ENCODE measurements around the gene UHMK1.

The UHMK1 gene

GRCh38 chr1:162530307-162530987 lies 32.8 kb downstream of the UHMK1 start:
- no peak for DNase-seq

GRCh38 chr1:162530988-162531319 lies 33.3 kb downstream of the UHMK1 start:
- no peak for DNase-seq

- DNase-seq: no peak
Measured at GRCh38 chr1:162535501-162535900, 37.9 kb downstream of the UHMK1 start.

GRCh38 chr1:162536511-162536910 lies 38.9 kb downstream of the UHMK1 start:
- DNase-seq: no peak

- no peak for DNase-seq
Measured at GRCh38 chr1:162537216-162537615, 39.6 kb downstream of the UHMK1 start.

GRCh38 chr1:162538815-162539431 lies 41.3 kb downstream of the UHMK1 start:
- no peak for DNase-seq

GRCh38 chr1:162541619-162542141 lies 44.1 kb downstream of the UHMK1 start:
- DNase-seq: no peak

- DNase-seq: no peak
Measured at GRCh38 chr1:162543228-162543627, 45.6 kb downstream of the UHMK1 start.

- no peak for DNase-seq
Measured at GRCh38 chr1:162548170-162548569, 50.6 kb downstream of the UHMK1 start.

GRCh38 chr1:162549001-162549400 lies 51.4 kb downstream of the UHMK1 start:
- DNase-seq: no peak

GRCh38 chr1:162550925-162551324 lies 53.3 kb downstream of the UHMK1 start:
- DNase-seq: no peak

- no peak for DNase-seq
Measured at GRCh38 chr1:162551969-162552683, 54.5 kb downstream of the UHMK1 start.

GRCh38 chr1:162552684-162553252 lies 55.1 kb downstream of the UHMK1 start:
- no peak for DNase-seq

GRCh38 chr1:162554258-162554657 lies 56.6 kb downstream of the UHMK1 start:
- DNase-seq: no peak

- DNase-seq: no peak
Measured at GRCh38 chr1:162557536-162557935, 59.9 kb downstream of the UHMK1 start.

- DNase-seq: peak; percentile 30
Measured at GRCh38 chr1:162560303-162561036, 62.9 kb downstream of the UHMK1 start.

GRCh38 chr1:162561037-162561615 lies 63.5 kb downstream of the UHMK1 start:
- peak; percentile 94 for DNase-seq

- DNase-seq: no peak
Measured at GRCh38 chr1:162561616-162562469, 64.2 kb downstream of the UHMK1 start, which contains the start of gene UAP1. Gene UAP1 (plus strand): TSS chr1:162561722. CDS start chr1:162566069, 4,347 bp downstream.

GRCh38 chr1:162562470-162562828 lies 64.8 kb downstream of the UHMK1 start:
- DNase-seq: no peak

GRCh38 chr1:162564762-162565218 lies 67.2 kb downstream of the UHMK1 start:
- no peak for DNase-seq

- no peak for DNase-seq
Measured at GRCh38 chr1:162565460-162565859, 67.8 kb downstream of the UHMK1 start.
